ENCODE results near the gene USP36.

DNA sequence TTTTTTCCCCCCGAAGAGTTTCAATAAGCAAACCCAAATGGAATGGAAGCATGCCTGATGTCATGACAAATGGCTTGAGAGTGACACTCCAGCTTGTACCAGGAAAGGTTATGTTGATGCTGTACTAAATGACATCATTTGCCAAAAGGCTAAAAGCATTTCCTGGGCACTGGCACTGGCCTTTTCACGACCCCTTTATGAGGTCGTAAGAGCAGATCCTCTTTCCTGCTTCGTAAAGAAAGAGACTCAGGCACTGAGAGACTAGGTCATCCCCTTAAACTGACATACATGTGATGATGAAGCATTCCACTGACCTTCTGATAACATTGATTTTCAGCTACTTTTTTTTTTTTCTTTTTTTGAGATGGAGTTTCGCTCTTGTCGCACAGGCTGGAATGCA, 31.9 kb upstream of the USP36 start:
- no peak for TF ChIP-seq CTCF (IDR thresholded peaks at IDR 0.05; ENCODE audit: low read depth, low read length, missing input control)
- TF ChIP-seq RAD21 (IDR thresholded peaks at IDR 0.05) = no peak
- TF ChIP-seq GABPA (IDR thresholded peaks at IDR 0.05 in 1 of 2, conservative IDR thresholded peaks at IDR 0.05 in 1 of 2) = no peak
- TF ChIP-seq ATF3 (IDR thresholded peaks at IDR 0.05) = no peak
- TF ChIP-seq RXRA (IDR thresholded peaks at IDR 0.05) = no peak
- TF ChIP-seq, protein P1, sequence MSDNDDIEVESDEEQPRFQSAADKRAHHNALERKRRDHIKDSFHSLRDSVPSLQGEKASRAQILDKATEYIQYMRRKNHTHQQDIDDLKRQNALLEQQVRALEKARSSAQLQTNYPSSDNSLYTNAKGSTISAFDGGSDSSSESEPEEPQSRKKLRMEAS (IDR thresholded peaks at IDR 0.05) = no peak
- TF ChIP-seq, protein P2, sequence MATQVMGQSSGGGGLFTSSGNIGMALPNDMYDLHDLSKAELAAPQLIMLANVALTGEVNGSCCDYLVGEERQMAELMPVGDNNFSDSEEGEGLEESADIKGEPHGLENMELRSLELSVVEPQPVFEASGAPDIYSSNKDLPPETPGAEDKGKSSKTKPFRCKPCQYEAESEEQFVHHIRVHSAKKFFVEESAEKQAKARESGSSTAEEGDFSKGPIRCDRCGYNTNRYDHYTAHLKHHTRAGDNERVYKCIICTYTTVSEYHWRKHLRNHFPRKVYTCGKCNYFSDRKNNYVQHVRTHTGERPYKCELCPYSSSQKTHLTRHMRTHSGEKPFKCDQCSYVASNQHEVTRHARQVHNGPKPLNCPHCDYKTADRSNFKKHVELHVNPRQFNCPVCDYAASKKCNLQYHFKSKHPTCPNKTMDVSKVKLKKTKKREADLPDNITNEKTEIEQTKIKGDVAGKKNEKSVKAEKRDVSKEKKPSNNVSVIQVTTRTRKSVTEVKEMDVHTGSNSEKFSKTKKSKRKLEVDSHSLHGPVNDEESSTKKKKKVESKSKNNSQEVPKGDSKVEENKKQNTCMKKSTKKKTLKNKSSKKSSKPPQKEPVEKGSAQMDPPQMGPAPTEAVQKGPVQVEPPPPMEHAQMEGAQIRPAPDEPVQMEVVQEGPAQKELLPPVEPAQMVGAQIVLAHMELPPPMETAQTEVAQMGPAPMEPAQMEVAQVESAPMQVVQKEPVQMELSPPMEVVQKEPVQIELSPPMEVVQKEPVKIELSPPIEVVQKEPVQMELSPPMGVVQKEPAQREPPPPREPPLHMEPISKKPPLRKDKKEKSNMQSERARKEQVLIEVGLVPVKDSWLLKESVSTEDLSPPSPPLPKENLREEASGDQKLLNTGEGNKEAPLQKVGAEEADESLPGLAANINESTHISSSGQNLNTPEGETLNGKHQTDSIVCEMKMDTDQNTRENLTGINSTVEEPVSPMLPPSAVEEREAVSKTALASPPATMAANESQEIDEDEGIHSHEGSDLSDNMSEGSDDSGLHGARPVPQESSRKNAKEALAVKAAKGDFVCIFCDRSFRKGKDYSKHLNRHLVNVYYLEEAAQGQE (IDR thresholded peaks at IDR 0.05) = no peak
- no peak for TF ChIP-seq TAF1 (conservative IDR thresholded peaks at IDR 0.05)
